Endometrial microvascular endothelial cells (primary cell): ENCODE data around the gene ANXA8L1. TPM values are rescaled to one million over a fixed set of nuclear protein-coding genes. Genes with fewer than 3 reads are reported as not detected.
"Not testable (repeated sequence)": the region's sequence is repeated elsewhere in the genome, so short reads cannot be mapped to it uniquely, and the experiment has no call there.

Source experiments
- in situ Hi-C: cut with HindIII; loops from 2 replicates; pipeline ENCODE4 v1.10.0; 2017; ENCODE audit warnings: low sequenced_read_pairs, low pct_unique_long_range_greater_than_20kb; ENCODE audit errors: inconsistent ontology term
- total RNA-seq: library from RNA; depleted of rRNA; stranded (reverse); fragments of >200 nt; gene quantifications from one replicate; pipeline ENCODE4 v1.2.3, GENCODE V29; 2015; ENCODE audit errors: inconsistent ontology term

ANXA8L1 gene
- total RNA-seq, 1 donor from 2014 or later: not detected

GRCh38 chr10:46391422-46391821 lies 15.8 kb downstream of the ANXA8L1 start:
- in situ Hi-C loops: not testable (repeated sequence)

- in situ Hi-C loops: not testable (repeated sequence)
Observed at GRCh38 chr10:46396441-46397279, 21.1 kb downstream of the ANXA8L1 start.

- in situ Hi-C loops: not testable (repeated sequence)
Observed at GRCh38 chr10:46397767-46398166, 22.2 kb downstream of the ANXA8L1 start.

- in situ Hi-C loops: not testable (repeated sequence)
Observed at GRCh38 chr10:46398212-46398886, 22.8 kb downstream of the ANXA8L1 start.

GRCh38 chr10:46409556-46409955 lies 34.0 kb downstream of the ANXA8L1 start:
- in situ Hi-C loops: not testable (repeated sequence)

GRCh38 chr10:46411123-46411522 lies 35.5 kb downstream of the ANXA8L1 start:
- in situ Hi-C loops: not testable (repeated sequence)

- in situ Hi-C loops: not testable (repeated sequence)
Observed at GRCh38 chr10:46412665-46413064, 37.1 kb downstream of the ANXA8L1 start.

- in situ Hi-C loops: not testable (repeated sequence)
Observed at GRCh38 chr10:46415291-46415690, 39.7 kb downstream of the ANXA8L1 start.

- in situ Hi-C loops: not testable (repeated sequence)
Observed at GRCh38 chr10:46418283-46418682, 42.7 kb downstream of the ANXA8L1 start.

GRCh38 chr10:46419570-46420379 lies 44.2 kb downstream of the ANXA8L1 start:
- in situ Hi-C loops: not testable (repeated sequence)

- in situ Hi-C loops: not testable (repeated sequence)
Observed at GRCh38 chr10:46423550-46423949, 48.0 kb downstream of the ANXA8L1 start.

GRCh38 chr10:46440942-46441341 lies 65.4 kb downstream of the ANXA8L1 start:
- in situ Hi-C loops: not testable (repeated sequence)

Other genes with a start within 250 kb of the ANXA8L1 start
- gene ANTXRL, start 88.8 kb upstream of the ANXA8L1 start, total RNA-seq: not detected
- not detected for gene NPY4R, start 90.2 kb downstream of the ANXA8L1 start, total RNA-seq
- not detected for gene GPRIN2, start 180.9 kb downstream of the ANXA8L1 start, total RNA-seq
- 0.46 TPM for gene SYT15, start 203.4 kb downstream of the ANXA8L1 start, total RNA-seq